Muscle of leg (tissue), 11 donors: ENCODE measurements around the gene CACYBP. TPM values are rescaled to one million over a fixed set of nuclear protein-coding genes. Genes with fewer than 3 reads are reported as not detected.

Source experiments
- DNase-seq: peaks from one replicate; pipeline ENCODE4 v3.0.0; 2013
- H3K27ac ChIP-seq: one replicate; pipeline ENCODE4 v1.5.1; 2013; ENCODE audit warnings: mild to moderate bottlenecking, low read length, control low read depth
- H3K27me3 ChIP-seq: one replicate; pipeline ENCODE4 v1.6.1; 2013; ENCODE audit warnings: low read length; ENCODE audit not compliant: control insufficient read depth, insufficient read depth
- H3K36me3 ChIP-seq: one replicate; pipeline ENCODE4 v1.6.1; 2013; ENCODE audit warnings: low read length; ENCODE audit not compliant: control insufficient read depth, insufficient read depth
- H3K4me1 ChIP-seq: one replicate; pipeline ENCODE4 v1.6.1; 2013; ENCODE audit warnings: low read length; ENCODE audit not compliant: control insufficient read depth, insufficient read depth
- H3K4me3 ChIP-seq: one replicate; pipeline ENCODE4 v1.5.1; 2013; ENCODE audit warnings: low read length, control low read depth
- H3K9me3 ChIP-seq: replicated peaks from 2 replicates; pipeline ENCODE4 v1.6.1; 2013; ENCODE audit warnings: low read depth, low read length; ENCODE audit not compliant: control insufficient read depth
- WGBS: methylation state at CpG from one replicate; pipeline ENCODE4 v1.1.5; 2013; ENCODE audit warnings: missing lambda C conversion rate; ENCODE audit not compliant: insufficient coverage; 5-methylcytosine and 5-hydroxymethylcytosine counted together
- polyA plus RNA-seq, 8 donors: library from polyadenylated mRNA; unstranded; fragments of 120-200 nt; gene quantifications; one replicate each; pipeline versions ENCODE4 v1.2.1 to v1.2.3, GENCODE V29; 2013; ENCODE audit warnings: inconsistent platforms in 1 of 8, low replicate concordance in 1 of 8; ENCODE audit not compliant: insufficient read length in 8 of 8, insufficient read depth in 1 of 8
- total RNA-seq: library from RNA; stranded (reverse); fragments of 120-200 nt; gene quantifications from one replicate; pipeline ENCODE4 v1.2.4, GENCODE V29; 2013

The CACYBP gene
- total and polyA plus RNA-seq, 9 donors: 75.8 to 112 (median 93.5) TPM

DNA sequence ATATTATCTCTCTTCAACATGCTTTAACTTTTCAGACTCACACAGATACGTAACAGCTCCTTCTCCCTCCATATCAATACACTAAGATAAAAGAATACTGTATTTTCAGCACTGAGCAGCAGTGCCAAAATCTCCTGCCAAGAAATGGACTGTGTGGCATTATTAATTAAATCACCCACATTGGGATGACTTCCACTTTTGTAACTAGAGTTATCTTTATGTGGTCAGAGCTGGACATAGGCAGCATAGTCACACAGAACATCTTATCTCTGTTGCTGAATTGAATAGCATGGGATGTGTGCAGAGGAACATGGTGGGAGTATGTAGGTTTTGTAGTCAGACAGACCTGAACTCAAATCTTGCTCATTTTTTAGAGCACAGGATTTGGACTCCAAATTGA is 41.4 kb upstream of the CACYBP start:
- no peaks in the 10 kb centered on the region for H3K27me3 ChIP-seq
- WGBS: 78% methylated on average over 1 of the region's 1 CpG
- DNase-seq: no peak
- H3K9me3 ChIP-seq: no peaks in the 10 kb centered on the region
- H3K36me3 ChIP-seq: no peaks in the 10 kb centered on the region
- H3K4me3 ChIP-seq: no peak overlapping the region
- no peak overlapping the region for H3K27ac ChIP-seq
- H3K4me1 ChIP-seq: peaks cover 4% of the 10 kb centered on the region

DNA sequence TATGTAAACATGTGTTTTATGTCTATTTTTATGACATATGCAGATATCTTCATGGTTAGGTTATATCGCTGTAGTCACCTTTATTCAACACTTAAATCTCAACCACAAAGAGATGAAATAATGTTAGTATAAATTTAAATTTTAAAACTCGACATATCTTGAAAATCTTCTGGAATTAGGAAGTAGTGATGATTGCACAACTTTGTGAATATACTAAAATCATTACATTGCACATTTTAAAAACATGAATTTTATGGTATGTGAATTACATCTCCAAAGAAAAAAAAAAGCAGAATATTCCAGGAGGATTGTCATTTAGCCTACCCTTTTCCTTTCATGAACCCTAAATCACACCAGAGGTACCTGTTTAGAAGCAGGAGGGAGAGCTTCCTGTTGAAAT is 39.4 kb upstream of the CACYBP start:
- no peak overlapping the region for H3K4me3 ChIP-seq
- no CpG with 5 or more reads among the region's 2 CpGs for WGBS
- no peak overlapping the region for H3K27ac ChIP-seq

GRCh38 chr1:174963529-174964125 is 36.1 kb upstream of the CACYBP start:
- H3K27me3 ChIP-seq: no peaks in the 10 kb centered on the region
- no peaks in the 10 kb centered on the region for H3K36me3 ChIP-seq
- H3K9me3 ChIP-seq: no peaks in the 10 kb centered on the region
- peaks cover 10% of the 10 kb centered on the region for H3K4me1 ChIP-seq
- DNase-seq: no peak
- no peak overlapping the region for H3K4me3 ChIP-seq
- no peak overlapping the region for H3K27ac ChIP-seq
- no CpG with 5 or more reads among the region's 2 CpGs for WGBS

More for the DNA sequence above, 39.4 kb upstream of the CACYBP start:
- no peak for DNase-seq
- no peaks in the 10 kb centered on the region for H3K9me3 ChIP-seq
- H3K27me3 ChIP-seq: no peaks in the 10 kb centered on the region
- peaks cover 5% of the 10 kb centered on the region for H3K4me1 ChIP-seq
- H3K36me3 ChIP-seq: no peaks in the 10 kb centered on the region

GRCh38 chr1:174964261-174964971 is 35.3 kb upstream of the CACYBP start:
- 53% methylated on average over 4 of the region's 6 CpGs for WGBS
- peak; percentile 79 for DNase-seq
- no peaks in the 10 kb centered on the region for H3K9me3 ChIP-seq
- H3K4me3 ChIP-seq: no peak overlapping the region
- peak overlapping the region; percentile 74 for H3K27ac ChIP-seq
- no peaks in the 10 kb centered on the region for H3K36me3 ChIP-seq
- H3K4me1 ChIP-seq: peaks cover 10% of the 10 kb centered on the region
- H3K27me3 ChIP-seq: no peaks in the 10 kb centered on the region

GRCh38 chr1:174964972-174965361 is 34.8 kb upstream of the CACYBP start:
- WGBS: no CpG with 5 or more reads among the region's 1 CpG

DNA sequence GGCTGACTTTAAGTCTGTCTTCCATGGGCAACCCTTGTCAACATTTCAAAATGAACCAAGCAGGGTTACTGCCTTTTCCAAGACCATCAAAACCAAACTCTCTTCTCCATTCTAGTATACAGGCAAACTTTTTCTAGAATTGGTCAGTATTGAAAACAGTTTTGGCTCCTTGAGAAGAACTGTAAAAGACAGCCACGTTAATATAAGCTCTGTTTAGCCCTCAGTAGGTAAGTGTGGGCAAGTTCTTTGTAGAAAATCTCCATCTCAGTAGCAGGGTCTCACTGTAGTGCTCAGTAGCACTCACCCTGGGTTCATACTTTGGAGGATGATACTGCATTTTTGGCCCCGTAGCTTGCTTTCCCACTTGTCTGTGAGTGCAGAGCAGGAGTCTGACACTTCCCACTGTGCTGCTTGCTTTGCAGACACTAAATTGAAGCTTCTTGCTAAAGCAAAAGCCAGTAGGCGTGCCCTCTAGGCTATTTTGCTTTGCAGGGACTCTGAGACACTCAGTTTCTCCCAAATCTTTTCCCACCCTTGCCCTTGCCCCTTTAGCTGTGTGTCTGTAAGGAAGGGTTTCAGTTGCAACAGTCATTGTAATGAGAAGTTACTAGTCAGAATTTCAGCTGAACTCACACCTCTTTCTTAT is 34.3 kb upstream of the CACYBP start:
- no peaks in the 10 kb centered on the region for H3K36me3 ChIP-seq
- 31% methylated on average over 2 of the region's 3 CpGs for WGBS
- no peaks in the 10 kb centered on the region for H3K9me3 ChIP-seq
- H3K27ac ChIP-seq: peak overlapping the region; percentile 74
- peaks cover 10% of the 10 kb centered on the region for H3K4me1 ChIP-seq
- peak; percentile 64 for DNase-seq
- H3K4me3 ChIP-seq: no peak overlapping the region
- no peaks in the 10 kb centered on the region for H3K27me3 ChIP-seq

More at GRCh38 chr1:174964972-174965361, 34.8 kb upstream of the CACYBP start:
- Histone ChIP-seq H3K9me3 (no peaks in the 10 kb centered on the region), H3K27me3 (no peaks in the 10 kb centered on the region), H3K36me3 (no peaks in the 10 kb centered on the region), H3K4me3 (no peak overlapping the region), H3K27ac (peak overlapping the region; percentile 74), H3K4me1 (peaks cover 10% of the 10 kb centered on the region)
- DNase-seq: peak; percentile 80

GRCh38 chr1:174966008-174966572 is 33.7 kb upstream of the CACYBP start:
- WGBS: no CpG with 5 or more reads among the region's 1 CpG
- Histone ChIP-seq H3K4me1 (peaks cover 10% of the 10 kb centered on the region), H3K36me3 (no peaks in the 10 kb centered on the region), H3K9me3 (no peaks in the 10 kb centered on the region), H3K27me3 (no peaks in the 10 kb centered on the region), H3K4me3 (no peak overlapping the region), H3K27ac (peak overlapping the region; percentile 74)
- DNase-seq: no peak

- peak; percentile 50 for DNase-seq
- no peak overlapping the region for H3K4me3 ChIP-seq
- H3K4me1 ChIP-seq: peaks cover 10% of the 10 kb centered on the region
- no peak overlapping the region for H3K27ac ChIP-seq
- H3K27me3 ChIP-seq: no peaks in the 10 kb centered on the region
- H3K9me3 ChIP-seq: no peaks in the 10 kb centered on the region
- no CpG with 5 or more reads among the region's 4 CpGs for WGBS
- no peaks in the 10 kb centered on the region for H3K36me3 ChIP-seq
Measured at GRCh38 chr1:174967845-174968705, 31.7 kb upstream of the CACYBP start.

GRCh38 chr1:174968750-174969244 is 30.9 kb upstream of the CACYBP start:
- peaks cover 10% of the 10 kb centered on the region for H3K4me1 ChIP-seq
- no peaks in the 10 kb centered on the region for H3K36me3 ChIP-seq
- H3K27ac ChIP-seq: no peak overlapping the region

More at GRCh38 chr1:174968750-174969244, 30.9 kb upstream of the CACYBP start:
- no peaks in the 10 kb centered on the region for H3K9me3 ChIP-seq
- DNase-seq: no peak
- WGBS: 58% methylated on average over 3 of the region's 5 CpGs
- H3K27me3 ChIP-seq: no peaks in the 10 kb centered on the region
- H3K4me3 ChIP-seq: no peak overlapping the region
